OCI-LY3 (cell line): ENCODE measurements around the gene SPAG9.

Source experiments
- EZH2phosphoT487 ChIP-seq: fragments of 200-600 bp; shearing (Covaris generic); IDR thresholded peaks from 2 replicates; pipeline ENCODE4 v1.6.1; 2018; ENCODE audit warnings: antibody characterized with exemption, mixed run types, low read depth
- TF ChIP-seq, protein P1 (sequence below): fragments of 200-600, 300-600 bp; sonication (generic); IDR thresholded peaks from 2 replicates; pipeline ENCODE4 v1.5.1; 2014; ENCODE audit warnings: antibody characterized with exemption, low read length, low read depth

- TF ChIP-seq, protein P1, sequence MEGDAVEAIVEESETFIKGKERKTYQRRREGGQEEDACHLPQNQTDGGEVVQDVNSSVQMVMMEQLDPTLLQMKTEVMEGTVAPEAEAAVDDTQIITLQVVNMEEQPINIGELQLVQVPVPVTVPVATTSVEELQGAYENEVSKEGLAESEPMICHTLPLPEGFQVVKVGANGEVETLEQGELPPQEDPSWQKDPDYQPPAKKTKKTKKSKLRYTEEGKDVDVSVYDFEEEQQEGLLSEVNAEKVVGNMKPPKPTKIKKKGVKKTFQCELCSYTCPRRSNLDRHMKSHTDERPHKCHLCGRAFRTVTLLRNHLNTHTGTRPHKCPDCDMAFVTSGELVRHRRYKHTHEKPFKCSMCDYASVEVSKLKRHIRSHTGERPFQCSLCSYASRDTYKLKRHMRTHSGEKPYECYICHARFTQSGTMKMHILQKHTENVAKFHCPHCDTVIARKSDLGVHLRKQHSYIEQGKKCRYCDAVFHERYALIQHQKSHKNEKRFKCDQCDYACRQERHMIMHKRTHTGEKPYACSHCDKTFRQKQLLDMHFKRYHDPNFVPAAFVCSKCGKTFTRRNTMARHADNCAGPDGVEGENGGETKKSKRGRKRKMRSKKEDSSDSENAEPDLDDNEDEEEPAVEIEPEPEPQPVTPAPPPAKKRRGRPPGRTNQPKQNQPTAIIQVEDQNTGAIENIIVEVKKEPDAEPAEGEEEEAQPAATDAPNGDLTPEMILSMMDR: no peak
- no peak for TF ChIP-seq EZH2phosphoT487
Observed at GRCh38 chr17:51152766-51153209, 32.1 kb upstream of the SPAG9 start.
